CD4-positive, alpha-beta T cell treated with Interleukin-10 for 1 hour (primary cell): ENCODE measurements around the gene SIGMAR1.

ENCODE experiments used
- DNase-seq: peaks from one replicate; pipeline ENCODE4 v3.0.0-alpha.2; 2020

The SIGMAR1 gene

GRCh38 chr9:34629491-34629808, 8.1 kb downstream of the SIGMAR1 start:
- DNase-seq, result no peak

GRCh38 chr9:34628656-34629490, 8.7 kb downstream of the SIGMAR1 start, which contains the start of gene ARID3C:
TSS of gene ARID3C (minus strand) at chr9:34629066. CDS start at chr9:34628014, 1,052 bp downstream.
- DNase-seq, result peak; percentile 51

DNA sequence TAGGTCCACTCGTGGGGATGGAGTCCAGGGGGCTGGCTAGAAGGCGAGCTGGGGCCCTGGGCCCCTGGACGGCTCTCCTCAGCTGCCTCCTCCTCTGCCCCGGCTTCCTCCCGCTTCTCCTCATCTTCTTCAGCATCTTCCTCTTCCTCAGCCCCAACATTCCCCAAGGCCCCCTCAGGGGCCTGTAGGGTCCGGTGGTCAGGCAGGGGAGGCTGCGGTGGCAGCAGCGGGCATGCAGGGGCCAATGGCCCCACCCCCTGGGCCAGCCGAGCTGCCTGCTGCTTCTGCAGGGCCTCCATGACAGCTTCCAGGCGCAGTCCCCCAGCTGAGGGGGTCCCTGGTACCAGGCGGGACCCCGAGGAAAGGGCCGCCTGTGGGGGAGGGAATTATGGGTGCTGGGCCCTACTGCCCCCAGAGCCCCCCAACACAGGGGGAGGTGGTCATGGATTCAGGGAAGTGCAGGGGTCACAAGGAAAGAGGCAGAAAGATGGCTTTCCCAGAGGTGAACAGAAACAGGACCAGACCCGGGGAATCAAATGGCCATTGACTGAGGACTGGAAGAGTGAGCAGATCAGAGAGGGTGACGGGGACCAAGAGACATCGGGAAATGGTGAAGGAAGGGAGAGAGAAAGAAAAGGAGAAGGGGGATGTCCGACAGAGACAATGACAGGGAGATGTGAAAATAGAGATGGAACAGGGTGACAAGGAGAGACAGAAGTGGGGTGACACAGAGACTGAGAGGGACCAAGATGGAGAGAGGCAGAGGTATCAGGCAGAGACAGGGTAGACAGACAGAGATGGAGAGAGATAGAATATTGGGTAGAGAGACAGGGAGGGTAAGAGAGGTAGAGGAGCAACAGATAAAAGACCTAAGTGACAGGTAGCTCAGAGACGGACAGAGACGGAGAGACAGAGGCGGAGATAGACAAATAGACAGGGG, 9.6 kb downstream of the SIGMAR1 start:
- no peak for DNase-seq

GRCh38 chr9:34625186-34625486, 12.5 kb downstream of the SIGMAR1 start:
- DNase-seq, result no peak

DNA sequence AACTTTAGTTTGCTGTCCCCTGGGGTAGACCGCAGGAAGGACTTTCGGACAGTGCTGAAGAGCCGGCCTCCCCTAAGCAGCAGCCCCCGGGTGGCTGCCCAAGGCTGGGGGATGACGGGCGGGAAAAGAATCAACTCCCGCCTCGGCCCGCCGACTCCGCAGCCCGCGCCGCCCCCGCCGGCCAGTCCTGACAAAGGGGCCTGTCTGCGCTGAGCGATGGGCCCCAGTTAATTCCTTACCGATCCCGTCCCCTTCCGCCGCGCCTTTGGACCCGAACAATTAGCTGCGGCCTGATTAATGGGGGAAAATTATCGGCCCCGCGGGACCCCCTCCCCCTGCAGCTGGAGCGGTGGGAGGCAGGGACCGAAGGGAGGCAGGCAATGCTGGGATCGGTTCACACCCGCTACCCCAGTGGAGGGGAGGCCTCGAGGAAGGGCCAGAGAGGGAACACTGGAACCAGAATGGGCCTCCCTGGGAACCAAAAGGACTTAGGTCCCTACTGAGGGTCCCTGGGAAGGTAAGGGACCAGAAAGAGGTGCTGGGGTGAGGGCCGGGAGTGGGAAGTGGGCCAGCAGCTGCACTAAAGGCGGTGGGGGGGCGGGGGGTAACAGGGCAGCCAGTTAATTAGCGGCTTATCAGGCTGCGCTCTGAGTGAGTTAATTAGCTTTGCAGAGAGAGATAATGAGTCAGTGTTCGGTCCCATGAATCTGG, 13.0 kb downstream of the SIGMAR1 start:
- no peak for DNase-seq

DNA sequence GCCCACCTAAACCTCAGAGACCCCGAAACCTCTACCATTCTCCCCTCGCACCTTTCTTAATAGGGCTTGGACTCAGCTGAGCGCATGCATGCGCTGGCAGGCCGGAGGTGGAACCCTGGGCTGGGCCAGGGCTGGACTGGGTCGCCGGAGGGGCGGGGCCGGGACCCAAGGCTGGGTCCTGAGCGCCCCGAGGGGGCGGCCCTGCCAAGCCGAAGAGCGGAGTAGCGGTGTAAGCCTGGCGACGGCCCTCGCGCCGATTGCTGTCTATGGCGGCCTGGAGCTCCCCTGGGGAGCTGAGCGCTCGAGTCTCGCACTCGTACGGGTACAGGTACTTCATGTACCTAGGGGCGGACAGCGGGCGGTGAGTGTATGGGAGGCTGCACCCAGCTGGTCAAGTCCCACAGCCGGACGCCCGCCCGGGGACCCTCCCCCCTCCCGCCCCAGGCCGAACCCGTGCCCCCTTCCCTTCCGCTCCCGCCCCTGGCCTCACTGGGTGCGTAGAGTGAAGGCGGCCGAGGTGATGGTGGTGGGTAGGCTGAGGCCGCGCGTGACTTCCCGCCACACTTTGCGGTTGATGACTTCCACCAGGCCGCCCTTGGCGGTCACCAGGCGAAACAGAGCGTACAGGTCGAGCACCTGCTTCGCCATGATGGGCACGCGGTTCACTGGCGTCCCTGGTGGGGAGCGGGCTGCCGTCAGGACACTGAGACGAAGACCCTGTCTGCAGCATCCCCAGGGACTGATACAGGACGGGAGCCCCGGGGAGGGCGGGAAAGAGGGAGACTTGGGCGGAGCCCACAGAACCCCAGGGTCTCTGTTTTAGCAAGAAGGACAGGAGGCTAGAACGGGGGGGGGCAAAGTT, 14.0 kb downstream of the SIGMAR1 start:
- no peak for DNase-seq

- peak; percentile 96 for DNase-seq
Observed at GRCh38 chr9:34620061-34620994, 17.3 kb downstream of the SIGMAR1 start, which contains the start of gene DCTN3. TSS of gene DCTN3 (minus strand) at chr9:34620495. CDS start at chr9:34620464, 31 bp downstream.

DNA sequence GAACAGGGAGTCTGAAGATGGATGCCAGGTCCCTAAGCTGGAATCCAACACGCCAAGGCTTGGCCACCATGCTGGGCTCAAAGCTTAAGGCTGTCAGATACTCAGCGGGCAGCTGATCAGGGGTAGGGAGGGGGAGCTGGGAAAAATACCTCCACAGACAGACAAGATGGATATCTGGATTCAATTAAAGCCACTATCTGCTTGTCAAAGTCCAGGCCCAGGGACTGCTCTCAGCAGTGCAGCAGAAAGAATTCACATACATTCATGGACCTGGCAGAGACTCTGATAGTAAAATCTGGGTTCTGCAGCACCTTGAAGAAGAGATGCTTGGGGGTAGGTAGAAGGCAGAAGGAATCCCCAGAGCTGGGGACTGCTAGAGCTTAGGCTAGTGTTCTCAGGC, 22.5 kb downstream of the SIGMAR1 start:
- DNase-seq, result no peak

GRCh38 chr9:34612788-34613390, 24.7 kb downstream of the SIGMAR1 start:
- DNase-seq, result peak; percentile 79

DNA sequence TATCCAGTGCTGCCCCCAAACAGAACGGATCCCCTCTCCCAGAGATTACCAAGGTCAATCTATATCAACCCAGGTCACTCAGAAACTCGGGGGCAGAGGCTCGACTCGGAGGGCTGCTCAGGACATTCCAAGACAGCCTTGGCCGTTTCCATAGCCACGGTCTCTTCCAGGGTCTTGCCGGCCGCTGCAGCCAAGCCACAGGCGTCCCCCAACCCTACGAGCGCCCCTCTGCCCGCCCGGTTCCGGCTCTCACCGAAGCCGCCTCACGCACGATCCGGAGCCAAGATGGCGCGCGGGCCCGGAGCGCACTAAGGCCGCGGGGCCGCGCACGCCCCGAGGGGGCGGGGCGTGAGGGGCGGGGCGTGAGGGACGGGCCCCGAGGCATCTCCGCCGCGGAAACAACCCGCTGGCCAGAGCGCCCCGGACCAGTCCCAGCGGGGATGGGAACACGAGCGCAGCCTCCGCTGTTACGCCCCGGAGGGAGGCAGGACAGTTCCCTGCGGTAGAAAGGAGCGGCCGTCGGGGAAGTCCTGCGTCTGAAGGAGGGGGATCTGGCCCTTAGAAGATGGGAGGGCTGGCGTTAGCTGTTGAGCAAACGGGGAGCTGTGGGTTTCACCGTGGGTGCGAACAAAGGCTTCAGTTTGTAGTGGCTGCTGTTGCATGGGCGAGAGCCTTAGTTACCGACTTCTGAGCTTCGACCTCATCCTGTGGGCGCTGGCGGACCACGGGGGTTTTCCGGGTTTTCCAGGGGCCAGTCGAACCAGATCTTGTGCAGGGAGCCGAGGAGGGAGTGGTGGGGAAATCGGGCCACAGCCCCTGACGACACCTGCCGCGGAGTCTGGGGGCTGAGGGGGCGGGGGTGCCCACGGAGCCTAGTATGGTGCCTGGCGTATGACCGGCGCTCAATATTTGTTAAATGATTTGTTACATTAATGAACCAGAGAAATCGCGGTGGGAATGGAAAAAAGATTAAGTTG, 25.5 kb downstream of the SIGMAR1 start, which contains the start of gene RPP25L:
TSS of gene RPP25L (minus strand) at position 287 of the 977 bp plus-strand sequence. CDS start 801 bp downstream, outside the sequence.
- DNase-seq, result peak; percentile 86

GRCh38 chr9:34611251-34611810, 26.3 kb downstream of the SIGMAR1 start:
- DNase-seq, result no peak

GRCh38 chr9:34610434-34611206, 27.0 kb downstream of the SIGMAR1 start:
- DNase-seq, result no peak

GRCh38 chr9:34607331-34607730, 30.3 kb downstream of the SIGMAR1 start:
- DNase-seq, result no peak

GRCh38 chr9:34606905-34607304, 30.7 kb downstream of the SIGMAR1 start:
- DNase-seq, result no peak

GRCh38 chr9:34606190-34606589, 31.4 kb downstream of the SIGMAR1 start:
- no peak for DNase-seq

DNA sequence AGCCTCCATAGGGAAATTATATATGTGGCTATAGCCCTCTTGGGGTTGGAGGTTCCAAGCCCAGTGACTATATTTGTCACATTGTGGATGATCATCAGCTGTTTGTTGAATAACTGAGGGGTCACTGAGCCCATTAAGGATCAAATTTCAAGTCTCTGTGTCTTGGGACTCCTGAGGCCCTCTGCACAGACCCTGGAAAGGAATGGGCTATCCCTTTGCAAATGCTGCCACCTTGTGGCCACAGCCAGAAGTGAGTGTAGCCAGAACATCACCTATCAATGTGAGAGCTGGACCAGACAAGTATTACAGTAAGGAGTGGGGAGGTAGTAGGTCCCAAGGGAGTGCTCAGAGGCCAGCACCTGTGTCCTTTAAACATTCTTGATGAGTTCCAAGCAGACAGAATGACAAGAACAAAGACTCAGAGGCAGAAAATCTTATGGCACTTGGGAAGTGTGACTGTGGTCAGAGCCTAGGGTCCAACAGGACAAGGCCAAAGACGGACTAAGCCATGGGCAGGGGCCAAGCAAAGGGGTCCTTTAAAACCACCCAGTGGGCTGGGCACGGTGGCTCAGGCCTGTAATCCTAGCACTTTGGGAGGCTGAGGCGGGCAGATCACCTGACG, 33.9 kb downstream of the SIGMAR1 start:
- DNase-seq, result peak; percentile 85

GRCh38 chr9:34601937-34602573, 35.5 kb downstream of the SIGMAR1 start:
- no peak for DNase-seq
